Stimulated activated CD4-positive, alpha-beta T cell treated with anti-CD3 and anti-CD28 coated beads, Interleukin-15, amount 100 ng/mL, for 24 hours (primary cell): ENCODE data around the gene HOXB2.

Experiments
- DNase-seq: peaks from one replicate; pipeline ENCODE4 v3.0.0-alpha.2; 2020

The HOXB2 gene

GRCh38 chr17:48565022-48565554 is 20.2 kb upstream of the HOXB2 start:
- DNase-seq: no peak

- DNase-seq: no peak
Observed at GRCh38 chr17:48564188-48565021, 19.5 kb upstream of the HOXB2 start.

GRCh38 chr17:48563867-48564187 is 18.9 kb upstream of the HOXB2 start:
- DNase-seq: no peak

GRCh38 chr17:48563385-48563838 is 18.5 kb upstream of the HOXB2 start:
- no peak for DNase-seq

GRCh38 chr17:48562934-48563333 is 18.0 kb upstream of the HOXB2 start:
- no peak for DNase-seq

GRCh38 chr17:48561884-48562810 is 17.2 kb upstream of the HOXB2 start:
- DNase-seq: no peak

GRCh38 chr17:48559840-48560817 is 15.2 kb upstream of the HOXB2 start:
- DNase-seq: no peak

GRCh38 chr17:48559122-48559839 is 14.4 kb upstream of the HOXB2 start:
- no peak for DNase-seq

GRCh38 chr17:48558831-48559121 is 13.9 kb upstream of the HOXB2 start:
- no peak for DNase-seq

GRCh38 chr17:48558057-48558830 is 13.3 kb upstream of the HOXB2 start:
- DNase-seq: no peak

GRCh38 chr17:48556576-48557401 is 11.9 kb upstream of the HOXB2 start:
- no peak for DNase-seq

GRCh38 chr17:48556229-48556575 is 11.3 kb upstream of the HOXB2 start:
- no peak for DNase-seq

- peak; percentile 23 for DNase-seq
Observed at GRCh38 chr17:48555258-48556228, 10.6 kb upstream of the HOXB2 start.

- DNase-seq: no peak
Observed at GRCh38 chr17:48554412-48555257, 9.7 kb upstream of the HOXB2 start.

GRCh38 chr17:48553826-48554225 is 8.9 kb upstream of the HOXB2 start:
- no peak for DNase-seq

GRCh38 chr17:48553190-48553547 is 8.3 kb upstream of the HOXB2 start:
- no peak for DNase-seq

- no peak for DNase-seq
Observed at GRCh38 chr17:48552466-48553189, 7.7 kb upstream of the HOXB2 start.
